ENCODE measurements around the gene WT1. TPM values are rescaled to one million over a fixed set of nuclear protein-coding genes. Genes with fewer than 3 reads are reported as not detected.

Gene WT1
- total and polyA plus RNA-seq, 2 of the 8 experiments (the other 6 are each of a cell fraction or from before 2014, with no cell fraction given) = 0.05 to 0.17 TPM

DNA sequence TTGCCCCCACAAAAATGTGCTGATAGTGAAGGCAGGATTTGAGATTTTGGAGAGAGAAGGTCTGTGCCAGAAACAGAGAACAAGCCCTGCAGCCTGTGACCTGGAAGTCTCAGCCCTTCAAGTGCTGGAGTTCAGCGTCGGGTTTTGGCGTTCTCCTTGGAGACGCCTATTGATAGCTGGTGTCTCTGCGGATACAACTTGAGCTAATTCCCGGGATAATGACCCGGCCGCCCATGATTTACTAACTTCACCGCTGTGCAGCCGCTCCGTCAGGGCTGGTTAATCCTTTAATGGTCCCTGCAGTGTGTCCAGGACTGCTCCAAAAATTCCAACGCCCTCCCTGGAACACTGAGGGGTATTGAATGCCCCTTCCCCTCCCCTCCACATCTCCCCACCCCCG is 76.6 kb downstream of the WT1 start:
- H3K79me1 ChIP-seq (ENCODE audit: low read depth, low read length) = no peaks in the 10 kb centered on the region
- no peaks in the 10 kb centered on the region; a peak in 1 of 4 replicates for H3K9me3 ChIP-seq (ENCODE audit: insufficient read depth in 2 of 2, low read depth in 1 of 2, low read length in 1 of 2)
- DNase-seq (ENCODE audit: low read depth in 1 of 2, low spot score in 2 of 2) (no peak), FAIRE-seq (no peak)
- no peak overlapping the region for H3K23ac ChIP-seq (ENCODE audit: insufficient read length)
- ChIA-PET CTCF (ENCODE audit: partially characterized antibody) (interaction anchor here (0.9 to 1.2 kb wide), 3 partner anchors 25 to 35 kb away, joined by 3 to 4 read pairs (median 4); no protein-coding TSS in a partner anchor), POLR2A (ENCODE audit: partially characterized antibody) (no interaction called here)
- no peak overlapping the region for H2BK120ac ChIP-seq (replicated peaks; ENCODE audit: low read depth, low read length)
- no peaks in the 10 kb centered on the region for H3K23me2 ChIP-seq (ENCODE audit: low read depth, low read length)
- no peak overlapping the region for H3K4me3 ChIP-seq (ENCODE audit: extremely low read depth in 1 of 4, insufficient read depth in 2 of 4, low read depth in 3 of 4, low read length in 4 of 4)
- H2BK5ac ChIP-seq (ENCODE audit: low read depth, low read length) = no peak overlapping the region
- H3K9ac ChIP-seq (replicated peaks in 1 of 4; ENCODE audit: extremely low read depth in 1 of 4, low read depth in 3 of 4, low read length in 3 of 4) = no peak overlapping the region
- peaks cover 0 to 1% (median 0%) of the 10 kb centered on the region in 4 experiments; a peak in 1 of 7 replicates for H3K27me3 ChIP-seq (replicated peaks in 1 of 4; ENCODE audit: control insufficient read depth in 3 of 4, extremely low read depth in 1 of 4, insufficient read depth in 3 of 4, low read length in 3 of 4)
- H2AK5ac ChIP-seq (ENCODE audit: low read depth, low read length) = no peak overlapping the region
- no peak overlapping the region for H3K18ac ChIP-seq (ENCODE audit: extremely low read depth, low read length)
- H3K4me1 ChIP-seq (replicated peaks in 1 of 4; ENCODE audit: control insufficient read depth in 3 of 4, insufficient read depth in 4 of 4, low read length in 3 of 4) = no peaks in the 10 kb centered on the region
- no peak overlapping the region for H4K91ac ChIP-seq (replicated peaks; ENCODE audit: insufficient read length, low read length)
- no peak overlapping the region for H3K4me2 ChIP-seq (ENCODE audit: insufficient read depth in 1 of 2, low read depth in 2 of 2, low read length in 2 of 2)
- no peak overlapping the region for H2AFZ ChIP-seq (ENCODE audit: low read length)
- H3K36me3 ChIP-seq (ENCODE audit: control insufficient read depth in 2 of 4, insufficient read depth in 4 of 4, low read length in 3 of 4) = no peaks in the 10 kb centered on the region
- no peak overlapping the region for H2BK20ac ChIP-seq (ENCODE audit: low read length)
- no peak overlapping the region for H3K27ac ChIP-seq (ENCODE audit: low read depth, low read length)
- H2BK12ac ChIP-seq (ENCODE audit: low read depth, low read length) = no peak overlapping the region
- 87% methylated on average over 11 of the region's 13 CpGs; no CpG with 5 or more reads in 1 of the 2 experiments for WGBS, 2 experiments (ENCODE audit: extremely low coverage in 1 of 2, insufficient coverage in 1 of 2, insufficient read length in 1 of 2, insufficient replicate concordance in 2 of 2, low coverage in 1 of 2, low lambda C conversion rate in 2 of 2, missing lambda C conversion rate in 1 of 2)
- no peak overlapping the region for H3K56ac ChIP-seq (replicated peaks; ENCODE audit: insufficient read length, low read depth, low read length)
- no peak overlapping the region for H3K4ac ChIP-seq (replicated peaks; ENCODE audit: insufficient read length, low read depth, low read length)
- H4K5ac ChIP-seq (ENCODE audit: insufficient read length, low read depth, low read length) = no peak overlapping the region
- H4K8ac ChIP-seq (ENCODE audit: extremely low read depth, insufficient read depth, low read length) = no peak overlapping the region; the same call in 1 of the 2 replicates
- H4K20me1 ChIP-seq (replicated peaks in 1 of 2; ENCODE audit: control insufficient read depth in 1 of 2, insufficient read depth in 2 of 2, low read length in 2 of 2) = no peaks in the 10 kb centered on the region
- no peak overlapping the region for H2BK15ac ChIP-seq (ENCODE audit: low read length)
- no peaks in the 10 kb centered on the region for H3K79me2 ChIP-seq (ENCODE audit: control insufficient read depth in 1 of 2, insufficient read depth in 2 of 2, low read length in 2 of 2)
- no peak overlapping the region for H3K14ac ChIP-seq (ENCODE audit: insufficient read length)
- TF ChIP-seq CREB1 (IDR thresholded peaks at IDR 0.05) (no peak), YY1 (IDR thresholded peaks at IDR 0.05; ENCODE audit: low read depth, low read length) (no peak)

All from H1 (cell line).